CD4-positive, CD25-positive, alpha-beta regulatory T cell (primary cell): ENCODE data around the gene CCL8. TPM values are rescaled to one million over a fixed set of nuclear protein-coding genes. Genes with fewer than 3 reads are reported as not detected.

ENCODE experiments used
- ATAC-seq, 2 donors: fragments of 150-1000 bp; cut with Tn5 transposase; one replicate each; pipeline ENCODE4 v1.10.0; 2021; ENCODE audit warnings: low read depth in 2 of 2, moderate number of reproducible peaks in 2 of 2, moderate library complexity in 1 of 2
- DNase-seq, 3 donors: peaks; one replicate each; pipeline versions ENCODE4 v3.0.0 to v3.0.0-alpha.2; 2012 to 2022; ENCODE audit warnings: mixed read lengths in 1 of 3
- H3K27ac ChIP-seq: one replicate; pipeline ENCODE4 v1.7.0; 2013; ENCODE audit warnings: mild to moderate bottlenecking, low read length; ENCODE audit not compliant: insufficient read depth, poor library complexity, severe bottlenecking
- H3K27me3 ChIP-seq: one replicate; pipeline ENCODE4 v1.7.0; 2013; ENCODE audit warnings: low read length; ENCODE audit not compliant: control insufficient read depth, insufficient read depth
- H3K36me3 ChIP-seq: one replicate; pipeline ENCODE4 v1.7.0; 2013; ENCODE audit warnings: mild to moderate bottlenecking, low read length, moderate library complexity; ENCODE audit not compliant: control insufficient read depth, insufficient read depth
- H3K4me1 ChIP-seq: 2 replicates; pipeline ENCODE4 v1.7.0; 2013; ENCODE audit warnings: mild to moderate bottlenecking, low read length; ENCODE audit not compliant: insufficient read depth, control insufficient read depth, poor library complexity, severe bottlenecking
- H3K4me3 ChIP-seq: one replicate; pipeline ENCODE4 v1.7.0; 2013; ENCODE audit warnings: low read depth, mild to moderate bottlenecking, low read length, moderate library complexity
- H3K9me3 ChIP-seq, 2 experiments: 1 replicate in 1 of 2; 2 replicates in 1 of 2; pipeline ENCODE4 v1.7.0; 2013; ENCODE audit warnings: low read length in 2 of 2, mild to moderate bottlenecking in 1 of 2, moderate library complexity in 1 of 2; ENCODE audit not compliant: control insufficient read depth in 2 of 2
- H3K27ac Mint-ChIP-seq, 3 donors: one replicate each; pipeline ENCODE4 v1.8.0; 2020 to 2022; ENCODE audit warnings: mild to moderate bottlenecking in 3 of 3, mixed read lengths in 3 of 3, moderate library complexity in 2 of 3
- H3K27me3 Mint-ChIP-seq: one replicate; pipeline ENCODE4 v1.8.0; 2022; ENCODE audit warnings: mild to moderate bottlenecking, mixed read lengths
- H3K36me3 Mint-ChIP-seq: one replicate; pipeline ENCODE4 v1.8.0; 2020; ENCODE audit warnings: mixed read lengths
- H3K4me1 Mint-ChIP-seq, 4 donors: one replicate each; pipeline ENCODE4 v1.8.0; 2020 to 2022; ENCODE audit warnings: mixed read lengths in 4 of 4, mild to moderate bottlenecking in 1 of 4
- H3K4me3 Mint-ChIP-seq, 4 donors: one replicate each; pipeline ENCODE4 v1.8.0; 2020 to 2022; ENCODE audit warnings: mild to moderate bottlenecking in 4 of 4, mixed read lengths in 4 of 4, moderate library complexity in 3 of 4
- H3K9me3 Mint-ChIP-seq, 7 donors: one replicate each; pipeline ENCODE4 v1.8.0; 2020 to 2022; ENCODE audit warnings: mixed read lengths in 7 of 7, mild to moderate bottlenecking in 3 of 7, moderate library complexity in 2 of 7
- polyA plus RNA-seq, 4 donors: library from polyadenylated mRNA; unstranded; fragments of 300-500 nt; fragmentation: Illumina TruSeq; gene quantifications; one replicate each; pipeline ENCODE4 v1.2.3, GENCODE V29; 2021
- total RNA-seq: library from RNA; stranded (reverse); gene quantifications from one replicate; pipeline ENCODE4 v1.2.3, GENCODE V29; 2022

Gene CCL8
- total and polyA plus RNA-seq, 5 donors from 2014 or later = not detected

- Histone ChIP-seq H3K9me3 (no peaks in the 10 kb centered on the region), H3K4me1 (no peaks in the 10 kb centered on the region), H3K4me3 (no peak overlapping the region), H3K27me3 (peaks cover 3% of the 10 kb centered on the region), H3K36me3 (no peaks in the 10 kb centered on the region), H3K27ac (no peak overlapping the region)
- DNase-seq (no peak), ATAC-seq (no peak)
- Mint-ChIP-seq H3K27me3 (peaks cover 20% of the 10 kb centered on the region), H3K4me1 (no peaks in the 10 kb centered on the region), H3K4me3 (no peak overlapping the region), H3K27ac (no peak overlapping the region), H3K36me3 (no peaks in the 10 kb centered on the region), H3K9me3 (peaks cover 0 to 3% (median 0%) of the 10 kb centered on the region in 7 donors)
These were observed 14.2 kb upstream of the CCL8 start for GRCh38 chr17:34305061-34305460.

GRCh38 chr17:34305606-34306005, 13.6 kb upstream of the CCL8 start:
- H3K36me3 ChIP-seq = no peaks in the 10 kb centered on the region
- DNase-seq (no peak), ATAC-seq (no peak)
- no peak overlapping the region for H3K27ac ChIP-seq
- H3K4me1 Mint-ChIP-seq = no peaks in the 10 kb centered on the region
- H3K4me3 Mint-ChIP-seq = no peak overlapping the region
- H3K4me1 ChIP-seq = no peaks in the 10 kb centered on the region
- H3K27me3 Mint-ChIP-seq = peaks cover 20% of the 10 kb centered on the region
- H3K27ac Mint-ChIP-seq = no peak overlapping the region
- no peaks in the 10 kb centered on the region for H3K36me3 Mint-ChIP-seq
- H3K27me3 ChIP-seq = no peaks in the 10 kb centered on the region
- H3K4me3 ChIP-seq = no peak overlapping the region
- peaks cover 0 to 3% (median 0%) of the 10 kb centered on the region in 7 donors for H3K9me3 Mint-ChIP-seq
- no peaks in the 10 kb centered on the region for H3K9me3 ChIP-seq

- Mint-ChIP-seq H3K27me3 (peaks cover 14% of the 10 kb centered on the region), H3K4me1 (no peaks in the 10 kb centered on the region), H3K27ac (no peak overlapping the region), H3K4me3 (no peak overlapping the region), H3K36me3 (no peaks in the 10 kb centered on the region), H3K9me3 (peaks cover 0 to 2% (median 0%) of the 10 kb centered on the region in 7 donors)
- H3K9me3 ChIP-seq = no peaks in the 10 kb centered on the region
- H3K4me1 ChIP-seq = no peaks in the 10 kb centered on the region
- no peak for ATAC-seq
- H3K27ac ChIP-seq = no peak overlapping the region
- no peak overlapping the region for H3K4me3 ChIP-seq
- no peak for DNase-seq
- H3K36me3 ChIP-seq = no peaks in the 10 kb centered on the region
- H3K27me3 ChIP-seq = peaks cover 2% of the 10 kb centered on the region
These were observed 12.8 kb upstream of the CCL8 start for GRCh38 chr17:34306466-34306865.

GRCh38 chr17:34307110-34307509, 12.1 kb upstream of the CCL8 start:
- DNase-seq (no peak), ATAC-seq (no peak)
- Mint-ChIP-seq H3K27ac (no peak overlapping the region), H3K27me3 (peaks cover 9% of the 10 kb centered on the region), H3K4me1 (no peaks in the 10 kb centered on the region), H3K4me3 (no peak overlapping the region), H3K36me3 (no peaks in the 10 kb centered on the region), H3K9me3 (peaks cover 0 to 2% (median 0%) of the 10 kb centered on the region in 7 donors)
- no peak overlapping the region for H3K4me3 ChIP-seq
- no peaks in the 10 kb centered on the region for H3K36me3 ChIP-seq
- H3K27me3 ChIP-seq = peaks cover 4% of the 10 kb centered on the region
- no peaks in the 10 kb centered on the region for H3K4me1 ChIP-seq
- H3K9me3 ChIP-seq = no peaks in the 10 kb centered on the region
- H3K27ac ChIP-seq = no peak overlapping the region

- Mint-ChIP-seq H3K9me3 (peaks cover 0 to 2% (median 0%) of the 10 kb centered on the region in 7 donors), H3K36me3 (no peaks in the 10 kb centered on the region), H3K4me3 (no peak overlapping the region), H3K4me1 (no peaks in the 10 kb centered on the region), H3K27me3 (peaks cover 9% of the 10 kb centered on the region), H3K27ac (no peak overlapping the region)
- Histone ChIP-seq H3K27me3 (peaks cover 7% of the 10 kb centered on the region), H3K27ac (no peak overlapping the region), H3K4me1 (no peaks in the 10 kb centered on the region), H3K4me3 (no peak overlapping the region), H3K36me3 (no peaks in the 10 kb centered on the region), H3K9me3 (no peaks in the 10 kb centered on the region)
- no peak for DNase-seq
- ATAC-seq = no peak
These were observed 10.9 kb upstream of the CCL8 start for GRCh38 chr17:34308371-34308770.

GRCh38 chr17:34311291-34311690, 7.9 kb upstream of the CCL8 start:
- Mint-ChIP-seq H3K9me3 (peaks cover 0 to 2% (median 0%) of the 10 kb centered on the region in 7 donors), H3K36me3 (no peaks in the 10 kb centered on the region), H3K27me3 (peaks cover 15% of the 10 kb centered on the region), H3K4me3 (no peak overlapping the region), H3K4me1 (no peaks in the 10 kb centered on the region), H3K27ac (no peak overlapping the region)
- H3K9me3 ChIP-seq = no peaks in the 10 kb centered on the region
- no peak for DNase-seq
- H3K27me3 ChIP-seq = peaks cover 13% of the 10 kb centered on the region
- H3K4me3 ChIP-seq = no peak overlapping the region
- no peak for ATAC-seq
- no peaks in the 10 kb centered on the region for H3K4me1 ChIP-seq
- no peak overlapping the region for H3K27ac ChIP-seq
- no peaks in the 10 kb centered on the region for H3K36me3 ChIP-seq

- H3K27ac Mint-ChIP-seq = no peak overlapping the region
- no peaks in the 10 kb centered on the region for H3K4me1 Mint-ChIP-seq
- Histone ChIP-seq H3K9me3 (no peaks in the 10 kb centered on the region), H3K36me3 (no peaks in the 10 kb centered on the region), H3K27me3 (peaks cover 13% of the 10 kb centered on the region), H3K27ac (no peak overlapping the region), H3K4me3 (no peak overlapping the region), H3K4me1 (no peaks in the 10 kb centered on the region)
- no peak overlapping the region for H3K4me3 Mint-ChIP-seq
- H3K27me3 Mint-ChIP-seq = peaks cover 20% of the 10 kb centered on the region
- DNase-seq (no peak), ATAC-seq (no peak)
- H3K36me3 Mint-ChIP-seq = no peaks in the 10 kb centered on the region
- peaks cover 0 to 2% (median 0%) of the 10 kb centered on the region in 7 donors for H3K9me3 Mint-ChIP-seq
These were observed 7.2 kb upstream of the CCL8 start for GRCh38 chr17:34312080-34312479.

GRCh38 chr17:34313164-34313563, 6.1 kb upstream of the CCL8 start:
- peaks cover 16% of the 10 kb centered on the region for H3K27me3 Mint-ChIP-seq
- no peak overlapping the region for H3K4me3 Mint-ChIP-seq
- no peaks in the 10 kb centered on the region for H3K36me3 Mint-ChIP-seq
- Histone ChIP-seq H3K27ac (no peak overlapping the region), H3K27me3 (peaks cover 13% of the 10 kb centered on the region), H3K9me3 (no peaks in the 10 kb centered on the region), H3K4me3 (no peak overlapping the region), H3K4me1 (no peaks in the 10 kb centered on the region), H3K36me3 (no peaks in the 10 kb centered on the region)
- H3K27ac Mint-ChIP-seq = no peak overlapping the region
- peaks cover 0 to 2% (median 0%) of the 10 kb centered on the region in 7 donors for H3K9me3 Mint-ChIP-seq
- DNase-seq (no peak), ATAC-seq (no peak)
- H3K4me1 Mint-ChIP-seq = no peaks in the 10 kb centered on the region
